ENCODE results near the gene TENM3.
A peak's percentile ranks its signal among the peaks of the same experiment; 100 is the strongest.

The TENM3 gene

GRCh38 chr4:182569561-182569960, 326.4 kb downstream of the TENM3 start:
- ATAC-seq: no peak
- TF ChIP-seq ZNF70 (CRISPR knock-in tag; IDR thresholded peaks at IDR 0.05) (no peak), CSRNP3 (CRISPR knock-in tag; IDR thresholded peaks at IDR 0.05) (no peak), ZFP30 (CRISPR knock-in tag; IDR thresholded peaks at IDR 0.05) (no peak), TSHZ2 (CRISPR knock-in tag; IDR thresholded peaks at IDR 0.05) (no peak), CREB5 (CRISPR knock-in tag; IDR thresholded peaks at IDR 0.05; ENCODE audit: low read depth) (no peak), ARNTL (CRISPR knock-in tag; IDR thresholded peaks at IDR 0.05; ENCODE audit: borderline replicate concordance, low read depth) (no peak), ZFP3 (CRISPR knock-in tag; IDR thresholded peaks at IDR 0.05) (no peak)

- TF ChIP-seq PATZ1 (CRISPR knock-in tag; IDR thresholded peaks at IDR 0.05; ENCODE audit: borderline replicate concordance) (no peak), SNAI2 (CRISPR knock-in tag; IDR thresholded peaks at IDR 0.05) (no peak), TSHZ2 (CRISPR knock-in tag; IDR thresholded peaks at IDR 0.05) (0 out of 2 replicates have a peak, but pooled peaks have one; percentile 56), OSR1 (CRISPR knock-in tag; IDR thresholded peaks at IDR 0.05) (no peak), TCF4 (CRISPR knock-in tag; IDR thresholded peaks at IDR 0.05; ENCODE audit: borderline replicate concordance) (no peak)
- ATAC-seq: peak; percentile 32
These were observed 331.5 kb downstream of the TENM3 start for GRCh38 chr4:182574706-182575105.

GRCh38 chr4:182575225-182575624, 332.0 kb downstream of the TENM3 start:
- peak; percentile 79 for ATAC-seq
- TF ChIP-seq ZFP30 (CRISPR knock-in tag; IDR thresholded peaks at IDR 0.05) (no peak), ARNTL (CRISPR knock-in tag; IDR thresholded peaks at IDR 0.05; ENCODE audit: borderline replicate concordance, low read depth) (no peak)

- peak; percentile 49 for ATAC-seq
- TF ChIP-seq TOX (CRISPR knock-in tag; IDR thresholded peaks at IDR 0.05; ENCODE audit: borderline replicate concordance) (no peak), TCF4 (CRISPR knock-in tag; IDR thresholded peaks at IDR 0.05; ENCODE audit: borderline replicate concordance) (no peak), PATZ1 (CRISPR knock-in tag; IDR thresholded peaks at IDR 0.05; ENCODE audit: borderline replicate concordance) (no peak), GLIS3 (CRISPR knock-in tag; IDR thresholded peaks at IDR 0.05) (no peak), OSR1 (CRISPR knock-in tag; IDR thresholded peaks at IDR 0.05) (no peak), CSDC2 (CRISPR knock-in tag; IDR thresholded peaks at IDR 0.05) (no peak), ZNF8 (CRISPR knock-in tag; IDR thresholded peaks at IDR 0.05) (no peak), SNAI2 (CRISPR knock-in tag; IDR thresholded peaks at IDR 0.05) (no peak), ISL1 (CRISPR knock-in tag; IDR thresholded peaks at IDR 0.05) (no peak), PPARA (CRISPR knock-in tag; IDR thresholded peaks at IDR 0.05; ENCODE audit: borderline replicate concordance) (no peak), ZNF565 (CRISPR knock-in tag; conservative IDR thresholded peaks at IDR 0.05; ENCODE audit: low read depth) (no peak), ZNF70 (CRISPR knock-in tag; IDR thresholded peaks at IDR 0.05) (no peak), ESRRG (CRISPR knock-in tag; IDR thresholded peaks at IDR 0.05) (no peak), ZFP30 (CRISPR knock-in tag; IDR thresholded peaks at IDR 0.05) (no peak), ZFP3 (CRISPR knock-in tag; IDR thresholded peaks at IDR 0.05) (no peak), CREB5 (CRISPR knock-in tag; IDR thresholded peaks at IDR 0.05; ENCODE audit: low read depth) (no peak)
These were observed 333.5 kb downstream of the TENM3 start for GRCh38 chr4:182576601-182577289.
